ENCODE results near the gene CXCR2.

DNA sequence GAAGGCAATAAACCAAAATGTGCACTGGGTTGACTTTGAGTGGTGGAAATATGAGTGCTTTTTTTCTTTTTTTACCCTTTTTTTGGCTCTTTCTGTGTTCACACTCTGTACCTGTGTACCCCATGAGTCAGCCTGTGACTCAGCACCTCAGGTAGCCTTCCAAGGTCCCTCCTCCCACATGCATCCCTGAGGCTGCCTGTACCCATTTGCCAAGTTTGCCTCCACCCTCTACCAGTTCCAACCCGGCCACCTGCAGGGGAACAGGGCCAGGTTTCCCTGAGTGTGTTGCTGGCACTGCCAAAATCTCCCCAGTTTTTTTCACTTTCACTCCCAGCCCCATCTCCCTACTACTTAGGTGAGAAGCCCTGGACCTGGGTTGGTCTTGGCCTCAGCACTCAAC lies 26.9 kb downstream of the CXCR2 start:
- TF ChIP-seq CTCF (IDR thresholded peaks at IDR 0.05) (no peak), POLR2A (IDR thresholded peaks at IDR 0.05) (no peak)
